ENCODE measurements around the gene TARBP2.
"Not testable (repeated sequence)": the region's sequence is repeated elsewhere in the genome, so short reads cannot be mapped to it uniquely, and the experiment has no call there.

TARBP2 gene

DNA sequence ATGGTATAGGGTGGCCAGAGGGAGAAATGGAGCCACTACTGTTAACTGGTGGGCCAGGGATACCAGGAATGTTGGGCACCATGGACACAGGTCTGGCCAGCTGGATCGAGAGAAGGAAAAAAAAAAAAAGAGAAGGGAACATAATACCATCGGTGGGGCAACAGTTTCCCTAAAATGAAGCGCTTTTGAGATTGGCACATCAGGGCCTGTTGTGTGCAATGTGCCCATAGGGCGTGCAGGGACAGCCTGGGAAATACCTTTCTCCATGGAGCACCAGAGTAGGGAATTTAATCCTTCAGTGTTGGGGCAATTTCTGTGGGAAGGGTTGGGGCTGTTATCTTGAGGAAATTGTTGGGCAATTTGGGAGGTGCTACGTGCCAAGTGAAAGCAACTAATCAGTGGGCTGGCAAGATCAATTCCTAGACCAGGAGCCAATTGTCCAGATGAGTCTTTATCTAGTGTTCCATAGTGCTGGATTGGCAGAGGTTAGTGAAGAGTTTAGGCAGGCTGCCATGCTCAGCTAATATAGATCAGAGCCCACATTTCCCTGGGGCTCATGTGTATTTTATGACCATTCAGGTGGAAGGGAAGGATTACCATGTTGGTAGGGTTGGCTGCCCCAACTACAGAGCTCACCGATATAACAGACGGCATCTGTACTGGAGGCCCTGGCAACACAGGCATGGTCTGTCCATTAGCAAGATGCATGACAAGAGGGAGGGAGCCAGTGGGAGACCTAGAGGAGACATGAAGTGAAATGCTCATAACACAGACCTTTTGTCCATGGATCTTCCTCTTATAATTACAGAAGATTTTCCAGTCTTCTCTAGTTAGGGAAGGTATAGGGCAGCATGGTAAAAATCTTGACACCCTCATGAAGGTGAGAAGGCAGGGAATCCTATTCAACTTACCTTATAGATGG, 31.7 kb downstream of the TARBP2 start:
- Histone ChIP-seq H3K27ac (ENCODE audit: low read depth in 2 of 2, low read length in 2 of 2) (no peak overlapping the region), H3K27me3 (ENCODE audit: control insufficient read depth in 2 of 2, insufficient read depth in 2 of 2, low read length in 2 of 2) (no peaks in the 10 kb centered on the region), H3K9ac (ENCODE audit: low read depth in 1 of 2, low read length in 2 of 2) (no peak overlapping the region), H3K4me3 (ENCODE audit: low read length in 2 of 2) (no peak overlapping the region), H3K4me1 (ENCODE audit: control insufficient read depth in 2 of 2, insufficient read depth in 2 of 2, low read length in 2 of 2) (no peaks in the 10 kb centered on the region), H3K9me3 (ENCODE audit: control insufficient read depth in 2 of 2, low read length in 2 of 2) (no peaks in the 10 kb centered on the region), H3K36me3 (ENCODE audit: control insufficient read depth in 2 of 2, insufficient read depth in 2 of 2, low read length in 2 of 2) (peaks cover 55 to 61% of the 10 kb centered on the region in 2 donors)

GRCh38 chr12:53533471-53533870, 32.4 kb downstream of the TARBP2 start:
- no peak overlapping the region for H3K9ac ChIP-seq (ENCODE audit: low read depth in 1 of 2, low read length in 2 of 2)
- H3K9me3 ChIP-seq (ENCODE audit: control insufficient read depth in 2 of 2, low read length in 2 of 2) = no peaks in the 10 kb centered on the region
- H3K27me3 ChIP-seq (ENCODE audit: control insufficient read depth in 2 of 2, insufficient read depth in 2 of 2, low read length in 2 of 2) = no peaks in the 10 kb centered on the region
- peaks cover under 1 to 4% of the 10 kb centered on the region in 2 donors for H3K4me1 ChIP-seq (ENCODE audit: control insufficient read depth in 2 of 2, insufficient read depth in 2 of 2, low read length in 2 of 2)
- H3K27ac ChIP-seq (ENCODE audit: low read depth in 2 of 2, low read length in 2 of 2) = no peak overlapping the region
- H3K36me3 ChIP-seq (ENCODE audit: control insufficient read depth in 2 of 2, insufficient read depth in 2 of 2, low read length in 2 of 2) = peaks cover 55 to 61% of the 10 kb centered on the region in 2 donors
- no peak overlapping the region for H3K4me3 ChIP-seq (ENCODE audit: low read length in 2 of 2)

GRCh38 chr12:53536962-53537361, 35.9 kb downstream of the TARBP2 start:
- peaks cover 44 to 55% of the 10 kb centered on the region in 2 donors for H3K36me3 ChIP-seq (ENCODE audit: control insufficient read depth in 2 of 2, insufficient read depth in 2 of 2, low read length in 2 of 2)
- no peak overlapping the region for H3K9ac ChIP-seq (ENCODE audit: low read depth in 1 of 2, low read length in 2 of 2)
- no peak overlapping the region for H3K4me3 ChIP-seq (ENCODE audit: low read length in 2 of 2)
- no peaks in the 10 kb centered on the region for H3K27me3 ChIP-seq (ENCODE audit: control insufficient read depth in 2 of 2, insufficient read depth in 2 of 2, low read length in 2 of 2)
- H3K4me1 ChIP-seq (ENCODE audit: control insufficient read depth in 2 of 2, insufficient read depth in 2 of 2, low read length in 2 of 2) = peaks cover 9 to 12% of the 10 kb centered on the region in 2 donors
- H3K27ac ChIP-seq (ENCODE audit: low read depth in 2 of 2, low read length in 2 of 2) = no peak overlapping the region
- no peaks in the 10 kb centered on the region for H3K9me3 ChIP-seq (ENCODE audit: control insufficient read depth in 2 of 2, low read length in 2 of 2)

DNA sequence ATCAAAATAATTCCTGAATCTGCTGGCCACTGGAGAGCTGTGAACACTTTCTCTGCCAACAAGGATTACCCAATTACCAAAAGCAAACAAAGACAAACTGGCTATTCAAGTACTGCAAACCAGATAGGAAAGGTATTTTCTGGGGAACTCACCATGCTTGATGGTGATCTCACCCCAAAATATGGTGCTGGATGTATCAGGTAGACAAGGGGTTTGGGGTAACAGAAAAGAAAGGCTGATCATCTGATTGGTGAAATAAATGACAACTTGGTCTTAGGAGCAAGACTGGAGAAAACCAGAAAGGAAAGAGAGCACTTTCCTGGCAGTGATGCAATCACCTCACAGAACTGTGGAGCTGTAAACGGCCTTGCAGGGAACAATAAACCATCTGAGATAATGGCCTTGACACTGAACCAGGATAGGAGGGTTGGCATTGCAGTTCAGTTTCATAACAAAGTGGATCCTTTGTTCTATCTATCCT, 37.2 kb downstream of the TARBP2 start:
- no peak overlapping the region for H3K4me3 ChIP-seq (ENCODE audit: low read length in 2 of 2)
- H3K27ac ChIP-seq (ENCODE audit: low read depth in 2 of 2, low read length in 2 of 2) = peak overlapping the region; percentile 61 to 90
- H3K4me1 ChIP-seq (ENCODE audit: control insufficient read depth in 2 of 2, insufficient read depth in 2 of 2, low read length in 2 of 2) = peaks cover 9 to 12% of the 10 kb centered on the region in 2 donors
- H3K9me3 ChIP-seq (ENCODE audit: control insufficient read depth in 2 of 2, low read length in 2 of 2) = no peaks in the 10 kb centered on the region
- H3K9ac ChIP-seq (ENCODE audit: low read depth in 1 of 2, low read length in 2 of 2) = peak overlapping the region in 1 of 2 donors; percentile 53
- H3K27me3 ChIP-seq (ENCODE audit: control insufficient read depth in 2 of 2, insufficient read depth in 2 of 2, low read length in 2 of 2) = no peaks in the 10 kb centered on the region
- peaks cover 39 to 49% of the 10 kb centered on the region in 2 donors for H3K36me3 ChIP-seq (ENCODE audit: control insufficient read depth in 2 of 2, insufficient read depth in 2 of 2, low read length in 2 of 2)

- Histone ChIP-seq H3K4me3 (ENCODE audit: low read length in 2 of 2) (no peak overlapping the region), H3K27me3 (ENCODE audit: control insufficient read depth in 2 of 2, insufficient read depth in 2 of 2, low read length in 2 of 2) (no peaks in the 10 kb centered on the region), H3K9ac (ENCODE audit: low read depth in 1 of 2, low read length in 2 of 2) (no peak overlapping the region), H3K27ac (ENCODE audit: low read depth in 2 of 2, low read length in 2 of 2) (peak overlapping the region; percentile 16 to 61), H3K36me3 (ENCODE audit: control insufficient read depth in 2 of 2, insufficient read depth in 2 of 2, low read length in 2 of 2) (peaks cover 31 to 40% of the 10 kb centered on the region in 2 donors), H3K9me3 (ENCODE audit: control insufficient read depth in 2 of 2, low read length in 2 of 2) (no peaks in the 10 kb centered on the region), H3K4me1 (ENCODE audit: control insufficient read depth in 2 of 2, insufficient read depth in 2 of 2, low read length in 2 of 2) (peaks cover 9 to 15% of the 10 kb centered on the region in 2 donors)
Observed at GRCh38 chr12:53539526-53539925, 38.4 kb downstream of the TARBP2 start.

DNA sequence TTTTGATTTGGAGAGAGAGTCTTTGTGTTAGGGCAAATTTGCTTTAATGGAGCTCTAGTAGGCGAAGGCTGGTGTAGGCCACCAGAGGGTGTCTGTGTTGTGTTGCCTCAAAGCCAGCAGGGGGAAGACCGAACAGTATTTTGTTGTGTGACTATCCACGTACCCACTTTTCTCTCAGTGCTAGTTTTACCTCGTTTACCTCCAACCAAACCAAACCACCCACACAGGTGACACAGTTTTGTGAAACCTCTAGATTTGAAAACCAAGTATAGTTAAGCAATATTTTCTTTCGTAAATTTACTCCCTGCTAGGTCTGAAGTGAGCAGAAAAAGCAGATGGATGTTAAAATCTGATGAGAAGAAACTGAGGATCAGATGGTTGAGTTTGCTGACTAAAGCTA, 42.5 kb downstream of the TARBP2 start:
- H3K4me3 ChIP-seq (ENCODE audit: low read length in 2 of 2) = no peak overlapping the region
- no peak overlapping the region for H3K27ac ChIP-seq (ENCODE audit: low read depth in 2 of 2, low read length in 2 of 2)
- H3K27me3 ChIP-seq (ENCODE audit: control insufficient read depth in 2 of 2, insufficient read depth in 2 of 2, low read length in 2 of 2) = no peaks in the 10 kb centered on the region
- H3K9me3 ChIP-seq (ENCODE audit: control insufficient read depth in 2 of 2, low read length in 2 of 2) = no peaks in the 10 kb centered on the region
- peaks cover 8 to 10% of the 10 kb centered on the region in 2 donors for H3K4me1 ChIP-seq (ENCODE audit: control insufficient read depth in 2 of 2, insufficient read depth in 2 of 2, low read length in 2 of 2)
- H3K9ac ChIP-seq (ENCODE audit: low read depth in 1 of 2, low read length in 2 of 2) = peak overlapping the region in 1 of 2 donors; percentile 7
- H3K36me3 ChIP-seq (ENCODE audit: control insufficient read depth in 2 of 2, insufficient read depth in 2 of 2, low read length in 2 of 2) = peaks cover 20 to 24% of the 10 kb centered on the region in 2 donors

DNA sequence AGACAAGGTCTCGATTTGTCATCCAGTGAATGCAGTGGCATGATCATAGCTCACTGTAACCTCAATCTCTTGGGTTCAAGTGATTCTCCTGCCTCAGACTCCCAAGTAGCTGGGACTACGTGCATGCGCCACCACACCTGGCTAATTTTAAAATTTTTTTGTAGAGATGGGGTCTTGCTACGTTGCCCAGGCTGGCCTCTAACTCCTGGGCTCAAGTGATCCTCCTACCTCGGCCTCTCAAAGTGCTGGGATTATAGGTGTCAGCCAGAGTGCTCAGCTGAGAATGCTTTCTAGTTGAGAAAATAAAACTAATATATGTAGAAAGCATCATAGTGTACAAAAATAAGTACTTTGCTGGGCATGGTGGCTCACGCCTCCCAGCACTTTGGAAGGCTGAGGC, 47.3 kb downstream of the TARBP2 start:
- not testable (repeated sequence) for H3K27ac ChIP-seq (ENCODE audit: low read depth in 2 of 2, low read length in 2 of 2); H3K9ac ChIP-seq (ENCODE audit: low read depth in 1 of 2, low read length in 2 of 2); H3K4me3 ChIP-seq (ENCODE audit: low read length in 2 of 2); H3K4me1 ChIP-seq (ENCODE audit: control insufficient read depth in 2 of 2, insufficient read depth in 2 of 2, low read length in 2 of 2); H3K27me3 ChIP-seq (ENCODE audit: control insufficient read depth in 2 of 2, insufficient read depth in 2 of 2, low read length in 2 of 2); H3K9me3 ChIP-seq (ENCODE audit: control insufficient read depth in 2 of 2, low read length in 2 of 2)
- H3K36me3 ChIP-seq (ENCODE audit: control insufficient read depth in 2 of 2, insufficient read depth in 2 of 2, low read length in 2 of 2) = peaks cover 25 to 26% of the 10 kb centered on the region in 2 donors

GRCh38 chr12:53550131-53550530, 49.0 kb downstream of the TARBP2 start:
- not testable (repeated sequence) for H3K27me3 ChIP-seq (ENCODE audit: control insufficient read depth in 2 of 2, insufficient read depth in 2 of 2, low read length in 2 of 2); H3K27ac ChIP-seq (ENCODE audit: low read depth in 2 of 2, low read length in 2 of 2); H3K9ac ChIP-seq (ENCODE audit: low read depth in 1 of 2, low read length in 2 of 2); H3K4me3 ChIP-seq (ENCODE audit: low read length in 2 of 2); H3K4me1 ChIP-seq (ENCODE audit: control insufficient read depth in 2 of 2, insufficient read depth in 2 of 2, low read length in 2 of 2); H3K9me3 ChIP-seq (ENCODE audit: control insufficient read depth in 2 of 2, low read length in 2 of 2)
- H3K36me3 ChIP-seq (ENCODE audit: control insufficient read depth in 2 of 2, insufficient read depth in 2 of 2, low read length in 2 of 2) = peaks cover 23 to 24% of the 10 kb centered on the region in 2 donors

GRCh38 chr12:53550595-53550994, 49.5 kb downstream of the TARBP2 start:
- H3K27me3 ChIP-seq (ENCODE audit: control insufficient read depth in 2 of 2, insufficient read depth in 2 of 2, low read length in 2 of 2) = no peaks in the 10 kb centered on the region
- H3K27ac ChIP-seq (ENCODE audit: low read depth in 2 of 2, low read length in 2 of 2) = no peak overlapping the region
- no peak overlapping the region for H3K4me3 ChIP-seq (ENCODE audit: low read length in 2 of 2)
- H3K4me1 ChIP-seq (ENCODE audit: control insufficient read depth in 2 of 2, insufficient read depth in 2 of 2, low read length in 2 of 2) = no peaks in the 10 kb centered on the region
- no peak overlapping the region for H3K9ac ChIP-seq (ENCODE audit: low read depth in 1 of 2, low read length in 2 of 2)
- H3K9me3 ChIP-seq (ENCODE audit: control insufficient read depth in 2 of 2, low read length in 2 of 2) = no peaks in the 10 kb centered on the region
- peaks cover 23 to 24% of the 10 kb centered on the region in 2 donors for H3K36me3 ChIP-seq (ENCODE audit: control insufficient read depth in 2 of 2, insufficient read depth in 2 of 2, low read length in 2 of 2)

DNA sequence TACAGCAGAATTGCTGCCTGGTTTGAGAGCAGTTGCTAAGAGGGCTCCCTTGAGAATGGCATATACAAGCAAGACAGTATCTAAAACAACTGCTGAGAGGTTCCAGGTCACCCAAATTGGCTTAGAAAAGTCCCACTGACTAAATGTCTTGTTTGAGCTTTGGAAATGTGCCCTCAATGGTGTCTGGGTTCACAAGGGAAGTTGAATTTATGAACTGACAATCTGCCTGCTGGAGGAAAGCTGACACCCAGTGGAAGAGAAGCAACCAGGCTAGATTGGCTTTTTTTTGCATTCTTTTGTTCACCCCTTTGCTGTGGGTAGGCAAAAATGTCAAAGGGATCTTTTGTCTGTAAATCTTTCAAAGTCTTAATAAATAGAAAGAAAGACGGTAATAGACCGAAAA, 50.8 kb downstream of the TARBP2 start:
- Histone ChIP-seq H3K4me3 (ENCODE audit: low read length in 2 of 2) (no peak overlapping the region), H3K9me3 (ENCODE audit: control insufficient read depth in 2 of 2, low read length in 2 of 2) (no peaks in the 10 kb centered on the region), H3K4me1 (ENCODE audit: control insufficient read depth in 2 of 2, insufficient read depth in 2 of 2, low read length in 2 of 2) (no peaks in the 10 kb centered on the region), H3K27ac (ENCODE audit: low read depth in 2 of 2, low read length in 2 of 2) (no peak overlapping the region), H3K36me3 (ENCODE audit: control insufficient read depth in 2 of 2, insufficient read depth in 2 of 2, low read length in 2 of 2) (peaks cover 23 to 24% of the 10 kb centered on the region in 2 donors), H3K9ac (ENCODE audit: low read depth in 1 of 2, low read length in 2 of 2) (no peak overlapping the region), H3K27me3 (ENCODE audit: control insufficient read depth in 2 of 2, insufficient read depth in 2 of 2, low read length in 2 of 2) (no peaks in the 10 kb centered on the region)
